Neuronal stem cell (in vitro differentiated cells): ENCODE data around the gene CROT.

Experiments
- DNase-seq: peaks from one replicate; pipeline ENCODE4 v3.0.0-alpha.2; 2013; ENCODE audit warnings: low spot score
- H2AFZ ChIP-seq: one replicate; pipeline ENCODE4 v1.6.1; 2013; ENCODE audit warnings: mild to moderate bottlenecking, low read length, inconsistent platforms
- H2AK5ac ChIP-seq: 2 replicates; pipeline ENCODE4 v1.6.1; 2013; ENCODE audit warnings: low read depth, mild to moderate bottlenecking, inconsistent platforms, low read length, moderate library complexity, mixed read lengths
- H2BK120ac ChIP-seq: 2 replicates; pipeline ENCODE4 v1.6.1; 2013; ENCODE audit warnings: low read depth, mild to moderate bottlenecking, inconsistent platforms, low read length, moderate library complexity, mixed read lengths
- H2BK12ac ChIP-seq: one replicate; pipeline ENCODE4 v1.6.1; 2013; ENCODE audit warnings: low read length, inconsistent platforms
- H2BK15ac ChIP-seq: 2 replicates; pipeline ENCODE4 v1.6.1; 2013; ENCODE audit warnings: mild to moderate bottlenecking, low read length, inconsistent platforms, mixed read lengths
- H2BK5ac ChIP-seq: one replicate; pipeline ENCODE4 v1.6.1; 2013; ENCODE audit warnings: inconsistent platforms, mild to moderate bottlenecking, low read length, moderate library complexity
- H3K14ac ChIP-seq: one replicate; pipeline ENCODE4 v1.6.1; 2013; ENCODE audit warnings: low read length, inconsistent platforms
- H3K18ac ChIP-seq: 2 replicates; pipeline ENCODE4 v1.6.1; 2013; ENCODE audit warnings: low read length, inconsistent platforms
- H3K23ac ChIP-seq: 2 replicates; pipeline ENCODE4 v1.6.1; 2013; ENCODE audit warnings: low read depth, mild to moderate bottlenecking, mixed read lengths, low read length, inconsistent platforms; ENCODE audit not compliant: poor library complexity
- H3K27ac ChIP-seq: replicated peaks from 3 replicates; pipeline ENCODE4 v1.5.1; 2013; ENCODE audit warnings: low read length, inconsistent platforms
- H3K27me3 ChIP-seq, 3 experiments: 2 replicates each; pipeline ENCODE4 v1.6.1; 2013; ENCODE audit warnings: low read length in 3 of 3, mild to moderate bottlenecking in 2 of 3, inconsistent platforms in 1 of 3, low read depth in 1 of 3, mixed read lengths in 1 of 3, moderate library complexity in 1 of 3; ENCODE audit not compliant: control insufficient read depth in 3 of 3, insufficient read depth in 3 of 3
- H3K36me3 ChIP-seq, 2 donors: replicated peaks in 1 of 2; 2 replicates each; pipeline ENCODE4 v1.6.1; 2013; ENCODE audit warnings: low read length in 2 of 2; ENCODE audit not compliant: control insufficient read depth in 2 of 2, insufficient read depth in 2 of 2
- H3K4ac ChIP-seq: 2 replicates; pipeline ENCODE4 v1.6.1; 2013; ENCODE audit warnings: inconsistent platforms, mild to moderate bottlenecking, low read length, moderate library complexity
- H3K4me1 ChIP-seq, 2 donors: 1 replicate in 1 of 2; 2 replicates in 1 of 2; pipeline ENCODE4 v1.6.1; 2013; ENCODE audit warnings: low read length in 2 of 2, low read depth in 1 of 2; ENCODE audit not compliant: control insufficient read depth in 2 of 2, insufficient read depth in 1 of 2
- H3K4me2 ChIP-seq: one replicate; pipeline ENCODE4 v1.6.1; 2013; ENCODE audit warnings: mild to moderate bottlenecking, low read length, inconsistent platforms; ENCODE audit not compliant: insufficient read depth, poor library complexity, severe bottlenecking
- H3K4me3 ChIP-seq, 2 donors: 2 replicates each; pipeline ENCODE4 v1.5.1; 2013; ENCODE audit warnings: low read length in 2 of 2, mild to moderate bottlenecking in 2 of 2, inconsistent platforms in 1 of 2, moderate library complexity in 1 of 2
- H3K79me1 ChIP-seq: one replicate; pipeline ENCODE4 v1.6.1; 2013; ENCODE audit warnings: low read depth, mild to moderate bottlenecking, inconsistent platforms, low read length, moderate library complexity
- H3K9ac ChIP-seq: one replicate; pipeline ENCODE4 v1.6.1; 2013; ENCODE audit warnings: mild to moderate bottlenecking, low read depth, low read length, inconsistent platforms; ENCODE audit not compliant: poor library complexity
- H3K9me3 ChIP-seq, 2 donors: replicated peaks in 1 of 2; 2 replicates each; pipeline versions ENCODE3 to v1.6.1; 2013; ENCODE audit warnings: low read length in 2 of 2, mild to moderate bottlenecking in 2 of 2, inconsistent platforms in 1 of 2, low read depth in 1 of 2, mixed read lengths in 1 of 2, moderate library complexity in 1 of 2; ENCODE audit not compliant: control insufficient read depth in 2 of 2, insufficient read depth in 1 of 2
- H4K8ac ChIP-seq: one replicate; pipeline ENCODE4 v1.6.1; 2013; ENCODE audit warnings: low read depth, mild to moderate bottlenecking, inconsistent platforms, low read length, moderate library complexity
- H4K91ac ChIP-seq: one replicate; pipeline ENCODE4 v1.6.1; 2013; ENCODE audit warnings: low read length, low read depth, mild to moderate bottlenecking, inconsistent platforms; ENCODE audit not compliant: poor library complexity
- WGBS, 2 donors: extraction: QIAGEN DNeasy Blood & Tissue Kit; methylation state at CpG; one replicate each; pipeline ENCODE4 v1.1.7; 2013; ENCODE audit warnings: missing lambda C conversion rate in 2 of 2, mixed read lengths in 1 of 2; ENCODE audit not compliant: insufficient read length in 2 of 2, insufficient replicate concordance in 1 of 2; ENCODE audit errors: extremely low coverage in 2 of 2; 5-methylcytosine and 5-hydroxymethylcytosine counted together

CROT gene

DNA sequence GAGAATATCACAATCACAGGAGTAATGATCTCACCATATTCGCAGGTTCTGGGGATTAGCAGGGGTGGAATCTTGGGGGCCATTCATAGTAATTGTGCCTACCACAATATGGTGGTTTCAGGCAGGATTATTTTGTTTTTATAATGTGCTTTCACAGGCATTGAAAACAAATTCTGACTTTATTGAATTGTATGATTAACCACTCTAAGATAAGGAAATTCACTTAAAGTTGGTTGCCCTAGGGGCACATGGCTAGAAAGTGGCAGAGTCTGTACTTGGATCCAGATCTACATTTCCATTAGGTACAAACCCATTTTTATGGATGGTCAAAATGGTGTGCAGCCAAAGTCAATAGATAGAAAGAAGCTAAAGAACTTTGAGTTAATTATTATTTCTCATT, 1.7 kb downstream of the CROT start:
- Histone ChIP-seq H2BK15ac (no peak overlapping the region), H2BK12ac (no peak overlapping the region), H4K91ac (no peak overlapping the region), H3K14ac (no peak overlapping the region), H2BK120ac (no peak overlapping the region), H4K8ac (no peak overlapping the region), H3K4me3 (no peak overlapping the region), H3K18ac (no peak overlapping the region), H3K79me1 (no peaks in the 10 kb centered on the region), H2AK5ac (no peak overlapping the region), H3K9ac (no peak overlapping the region), H3K23ac (no peak overlapping the region), H2AFZ (no peak overlapping the region), H3K36me3 (peaks cover 13 to 57% of the 10 kb centered on the region in 2 donors), H3K9me3 (peaks cover 4 to 55% of the 10 kb centered on the region in 2 donors), H3K4me1 (peaks cover 2 to 7% of the 10 kb centered on the region in 2 donors), H2BK5ac (no peak overlapping the region), H3K4ac (no peak overlapping the region), H3K4me2 (no peak overlapping the region), H3K27me3 (no peaks in the 10 kb centered on the region), H3K27ac (no peak overlapping the region)
- WGBS, 2 donors = no CpG with 5 or more reads among the region's 1 CpG
- DNase-seq = no peak

DNA sequence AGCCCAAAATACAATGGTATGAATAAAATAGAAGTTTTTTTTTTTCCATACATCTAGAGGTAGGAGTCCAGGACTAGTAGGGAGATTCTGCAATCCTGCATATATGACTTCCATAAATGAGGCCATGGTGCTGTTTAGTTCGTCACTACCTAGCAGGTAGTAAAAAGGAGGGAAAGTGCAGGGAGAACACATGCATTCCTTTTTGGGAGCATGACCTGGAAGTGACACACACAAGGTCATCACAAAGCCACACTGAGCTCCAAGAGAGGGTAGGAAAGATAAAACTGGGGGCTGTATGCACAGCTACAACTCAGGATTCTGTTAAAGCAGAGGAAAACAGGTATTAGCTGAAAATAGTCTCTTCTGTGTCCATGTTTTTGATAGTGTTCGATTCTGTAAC, 2.2 kb downstream of the CROT start:
- Histone ChIP-seq H3K9ac (no peak overlapping the region), H3K27ac (no peak overlapping the region), H4K8ac (no peak overlapping the region), H2BK5ac (no peak overlapping the region), H3K4me1 (peaks cover 2 to 7% of the 10 kb centered on the region in 2 donors), H3K4me2 (no peak overlapping the region), H3K79me1 (no peaks in the 10 kb centered on the region), H3K14ac (no peak overlapping the region), H3K36me3 (peaks cover 13 to 61% of the 10 kb centered on the region in 2 donors), H3K27me3 (no peaks in the 10 kb centered on the region), H3K4ac (no peak overlapping the region), H2BK15ac (no peak overlapping the region), H2BK120ac (no peak overlapping the region), H3K23ac (no peak overlapping the region), H2AFZ (no peak overlapping the region), H4K91ac (no peak overlapping the region), H3K4me3 (peak overlapping the region in 1 of 2 donors; percentile 41), H2AK5ac (no peak overlapping the region), H3K18ac (no peak overlapping the region), H2BK12ac (no peak overlapping the region), H3K9me3 (peaks cover 4 to 59% of the 10 kb centered on the region in 2 donors)
- no CpG with 5 or more reads among the region's 2 CpGs for WGBS, 2 donors
- no peak for DNase-seq

DNA sequence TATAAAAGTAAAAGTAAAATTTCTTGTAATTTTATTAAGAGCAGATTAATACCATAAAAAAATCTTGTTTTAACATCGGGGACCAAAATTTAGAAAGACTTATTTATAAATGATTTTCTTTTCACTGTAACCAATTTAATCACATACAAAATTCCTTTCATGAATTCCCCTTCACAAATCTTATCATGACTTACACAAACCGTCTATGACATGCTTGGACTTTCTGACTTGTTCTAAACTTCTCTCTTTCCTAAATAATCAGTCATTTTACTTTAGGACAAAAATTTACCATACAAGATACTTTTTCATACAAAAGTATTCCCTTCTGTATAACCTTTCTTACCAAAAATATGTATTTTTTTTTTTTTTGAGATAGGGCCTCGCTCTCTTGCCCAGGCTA, 9.3 kb downstream of the CROT start:
- no peak overlapping the region for H3K4me3 ChIP-seq
- H2BK15ac ChIP-seq = no peak overlapping the region
- H3K23ac ChIP-seq = no peak overlapping the region
- H2AK5ac ChIP-seq = no peak overlapping the region
- no peaks in the 10 kb centered on the region for H3K27me3 ChIP-seq
- H2BK12ac ChIP-seq = no peak overlapping the region
- no peaks in the 10 kb centered on the region for H3K79me1 ChIP-seq
- H2BK120ac ChIP-seq = no peak overlapping the region
- no peak overlapping the region for H3K9ac ChIP-seq
- H3K36me3 ChIP-seq = peaks cover 32 to 95% of the 10 kb centered on the region in 2 donors
- WGBS, 2 donors = no CpG with 5 or more reads among the region's 3 CpGs
- H2BK5ac ChIP-seq = no peak overlapping the region
- no peak overlapping the region for H3K18ac ChIP-seq
- H3K4me2 ChIP-seq = no peak overlapping the region
- H3K27ac ChIP-seq = no peak overlapping the region
- peaks cover 22 to 90% of the 10 kb centered on the region in 2 donors for H3K9me3 ChIP-seq
- H3K4me1 ChIP-seq = no peaks in the 10 kb centered on the region
- no peak overlapping the region for H2AFZ ChIP-seq
- H4K91ac ChIP-seq = no peak overlapping the region
- DNase-seq = peak; percentile 41
- H3K14ac ChIP-seq = no peak overlapping the region
- no peak overlapping the region for H4K8ac ChIP-seq
- H3K4ac ChIP-seq = no peak overlapping the region

GRCh38 chr7:87356448-87356847, 11.0 kb downstream of the CROT start:
- Histone ChIP-seq H2AFZ (no peak overlapping the region), H2BK12ac (no peak overlapping the region), H3K27me3 (no peaks in the 10 kb centered on the region), H3K18ac (no peak overlapping the region), H3K9me3 (peaks cover 20 to 78% of the 10 kb centered on the region in 2 donors), H3K4me3 (no peak overlapping the region), H2BK15ac (no peak overlapping the region), H4K8ac (no peak overlapping the region), H4K91ac (no peak overlapping the region), H3K23ac (no peak overlapping the region), H3K4me1 (no peaks in the 10 kb centered on the region), H2BK5ac (no peak overlapping the region), H3K4ac (no peak overlapping the region), H3K27ac (no peak overlapping the region), H2AK5ac (no peak overlapping the region), H3K4me2 (no peak overlapping the region), H3K36me3 (peaks cover 28 to 95% of the 10 kb centered on the region in 2 donors), H2BK120ac (no peak overlapping the region), H3K9ac (no peak overlapping the region), H3K14ac (no peak overlapping the region), H3K79me1 (no peaks in the 10 kb centered on the region)
- no CpG with 5 or more reads among the region's 1 CpG for WGBS, 2 donors
- DNase-seq = no peak
